ENCODE data around the gene TDRD9. TPM values are rescaled to one million over a fixed set of nuclear protein-coding genes. Genes with fewer than 3 reads are reported as not detected.

TDRD9 gene
- total RNA-seq, 1 experiment from 2014 or later: 0.07 TPM

DNA sequence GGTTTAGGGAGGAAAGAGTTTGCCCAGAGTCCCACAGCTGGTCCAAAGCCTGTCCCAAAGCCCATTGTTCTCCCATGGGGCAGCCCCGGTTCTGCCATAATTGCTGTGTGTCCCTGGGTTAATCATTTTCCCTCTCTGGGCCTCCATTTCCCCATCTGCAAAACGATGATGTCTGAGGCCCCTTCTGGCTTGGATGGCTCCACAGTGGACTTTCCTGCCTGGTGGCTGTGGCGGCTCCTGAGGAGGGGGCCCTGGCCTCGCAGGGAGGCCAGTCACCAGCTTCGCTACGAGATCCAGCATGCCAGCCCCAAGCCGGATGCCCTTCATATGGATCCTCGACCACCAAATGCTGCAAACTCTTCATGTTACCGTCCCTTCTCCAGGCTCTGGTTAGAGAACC, 43.4 kb upstream of the TDRD9 start:
- CTCF ChIA-PET: no interaction called here
- ATAC-seq: no peak
- Histone ChIP-seq H3K79me2 (ENCODE audit: low read length) (no peaks in the 10 kb centered on the region), H3K27me3 (ENCODE audit: low read length) (no peaks in the 10 kb centered on the region), H3K9me3 (ENCODE audit: low read length) (no peaks in the 10 kb centered on the region), H3K4me2 (ENCODE audit: low read length) (no peak overlapping the region), H3K27ac (ENCODE audit: low read length) (no peak overlapping the region), H3F3A (ENCODE audit: low read length, unreplicated experiment) (no peaks in the 10 kb centered on the region), H2AFZ (ENCODE audit: low read length) (no peak overlapping the region), H3K4me1 (ENCODE audit: insufficient read depth, low read length) (peaks cover 13% of the 10 kb centered on the region), H4K20me1 (ENCODE audit: low read length) (no peaks in the 10 kb centered on the region), H3K36me3 (ENCODE audit: low read depth, low read length) (no peaks in the 10 kb centered on the region), H3K9ac (ENCODE audit: low read length) (no peak overlapping the region), H3K9me2 (replicated peaks; ENCODE audit: low read length) (no peaks in the 10 kb centered on the region), H3K4me3 (ENCODE audit: low read length) (no peak overlapping the region)
- TF ChIP-seq, protein P1, sequence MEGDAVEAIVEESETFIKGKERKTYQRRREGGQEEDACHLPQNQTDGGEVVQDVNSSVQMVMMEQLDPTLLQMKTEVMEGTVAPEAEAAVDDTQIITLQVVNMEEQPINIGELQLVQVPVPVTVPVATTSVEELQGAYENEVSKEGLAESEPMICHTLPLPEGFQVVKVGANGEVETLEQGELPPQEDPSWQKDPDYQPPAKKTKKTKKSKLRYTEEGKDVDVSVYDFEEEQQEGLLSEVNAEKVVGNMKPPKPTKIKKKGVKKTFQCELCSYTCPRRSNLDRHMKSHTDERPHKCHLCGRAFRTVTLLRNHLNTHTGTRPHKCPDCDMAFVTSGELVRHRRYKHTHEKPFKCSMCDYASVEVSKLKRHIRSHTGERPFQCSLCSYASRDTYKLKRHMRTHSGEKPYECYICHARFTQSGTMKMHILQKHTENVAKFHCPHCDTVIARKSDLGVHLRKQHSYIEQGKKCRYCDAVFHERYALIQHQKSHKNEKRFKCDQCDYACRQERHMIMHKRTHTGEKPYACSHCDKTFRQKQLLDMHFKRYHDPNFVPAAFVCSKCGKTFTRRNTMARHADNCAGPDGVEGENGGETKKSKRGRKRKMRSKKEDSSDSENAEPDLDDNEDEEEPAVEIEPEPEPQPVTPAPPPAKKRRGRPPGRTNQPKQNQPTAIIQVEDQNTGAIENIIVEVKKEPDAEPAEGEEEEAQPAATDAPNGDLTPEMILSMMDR (conservative IDR thresholded peaks at IDR 0.05; ENCODE audit: low read depth, low read length): no peak
- TF ChIP-seq EZH2phosphoT487 (IDR thresholded peaks at IDR 0.05; ENCODE audit: borderline replicate concordance, low read length): no peak
- no peak for TF ChIP-seq EZH2 (IDR thresholded peaks at IDR 0.05; ENCODE audit: low read length, unreplicated experiment)
- POLR2A ChIA-PET (ENCODE audit: unreplicated experiment): interaction anchor here (0.6 kb wide), 1 partner anchor 369 kb away, joined by 3 read pairs; no protein-coding TSS in a partner anchor
- BruUV-seq (replicated peaks): no TSS peak
- DNase-seq: no peak
- intact Hi-C loops (cut with micrococcal nuclease): no loop called here

DNA sequence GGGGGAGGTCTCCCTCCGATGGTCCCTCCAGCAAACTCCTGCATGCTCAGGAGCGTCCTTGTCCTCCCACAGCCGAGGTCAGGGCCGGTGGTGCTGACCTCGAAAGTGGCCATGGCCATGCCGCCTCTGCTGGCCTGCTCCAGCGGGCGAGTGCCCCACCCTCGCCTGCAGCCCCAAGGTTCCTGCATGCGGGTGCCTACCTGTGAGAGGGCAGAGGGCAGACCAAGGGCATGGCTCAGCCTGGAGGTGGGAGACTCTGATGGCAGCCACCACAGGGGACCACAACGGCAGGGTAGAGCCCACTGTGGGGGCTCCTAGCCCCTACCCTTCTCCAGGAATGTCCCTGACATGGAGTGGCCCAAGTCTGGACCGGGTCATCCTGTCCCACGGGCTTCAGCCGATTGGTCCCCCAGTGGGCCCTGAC, 42.7 kb upstream of the TDRD9 start:
- ChIA-PET CTCF (no interaction called here), POLR2A (ENCODE audit: unreplicated experiment) (no interaction called here)
- H3K4me3 ChIP-seq (ENCODE audit: low read length): no peak overlapping the region
- H3K79me2 ChIP-seq (ENCODE audit: low read length): no peaks in the 10 kb centered on the region
- BruUV-seq (replicated peaks): no TSS peak
- no peak overlapping the region for H2AFZ ChIP-seq (ENCODE audit: low read length)
- H3K27me3 ChIP-seq (ENCODE audit: low read length): no peaks in the 10 kb centered on the region
- H3K4me2 ChIP-seq (ENCODE audit: low read length): no peak overlapping the region
- H3K9me3 ChIP-seq (ENCODE audit: low read length): no peaks in the 10 kb centered on the region
- peaks cover 7% of the 10 kb centered on the region for H3K4me1 ChIP-seq (ENCODE audit: insufficient read depth, low read length)
- H3K9me2 ChIP-seq (replicated peaks; ENCODE audit: low read length): no peaks in the 10 kb centered on the region
- H4K20me1 ChIP-seq (ENCODE audit: low read length): no peaks in the 10 kb centered on the region
- no peaks in the 10 kb centered on the region for H3K36me3 ChIP-seq (ENCODE audit: low read depth, low read length)
- intact Hi-C loops (cut with micrococcal nuclease): no loop called here
- no peaks in the 10 kb centered on the region for H3F3A ChIP-seq (ENCODE audit: low read length, unreplicated experiment)
- DNase-seq (no peak), ATAC-seq (no peak)
- H3K27ac ChIP-seq (ENCODE audit: low read length): no peak overlapping the region
- no peak overlapping the region for H3K9ac ChIP-seq (ENCODE audit: low read length)
- TF ChIP-seq, protein P1 (conservative IDR thresholded peaks at IDR 0.05; ENCODE audit: low read depth, low read length): no peak
- no peak for TF ChIP-seq EZH2 (IDR thresholded peaks at IDR 0.05; ENCODE audit: low read length, unreplicated experiment)
- TF ChIP-seq EZH2phosphoT487 (IDR thresholded peaks at IDR 0.05; ENCODE audit: borderline replicate concordance, low read length): no peak

DNA sequence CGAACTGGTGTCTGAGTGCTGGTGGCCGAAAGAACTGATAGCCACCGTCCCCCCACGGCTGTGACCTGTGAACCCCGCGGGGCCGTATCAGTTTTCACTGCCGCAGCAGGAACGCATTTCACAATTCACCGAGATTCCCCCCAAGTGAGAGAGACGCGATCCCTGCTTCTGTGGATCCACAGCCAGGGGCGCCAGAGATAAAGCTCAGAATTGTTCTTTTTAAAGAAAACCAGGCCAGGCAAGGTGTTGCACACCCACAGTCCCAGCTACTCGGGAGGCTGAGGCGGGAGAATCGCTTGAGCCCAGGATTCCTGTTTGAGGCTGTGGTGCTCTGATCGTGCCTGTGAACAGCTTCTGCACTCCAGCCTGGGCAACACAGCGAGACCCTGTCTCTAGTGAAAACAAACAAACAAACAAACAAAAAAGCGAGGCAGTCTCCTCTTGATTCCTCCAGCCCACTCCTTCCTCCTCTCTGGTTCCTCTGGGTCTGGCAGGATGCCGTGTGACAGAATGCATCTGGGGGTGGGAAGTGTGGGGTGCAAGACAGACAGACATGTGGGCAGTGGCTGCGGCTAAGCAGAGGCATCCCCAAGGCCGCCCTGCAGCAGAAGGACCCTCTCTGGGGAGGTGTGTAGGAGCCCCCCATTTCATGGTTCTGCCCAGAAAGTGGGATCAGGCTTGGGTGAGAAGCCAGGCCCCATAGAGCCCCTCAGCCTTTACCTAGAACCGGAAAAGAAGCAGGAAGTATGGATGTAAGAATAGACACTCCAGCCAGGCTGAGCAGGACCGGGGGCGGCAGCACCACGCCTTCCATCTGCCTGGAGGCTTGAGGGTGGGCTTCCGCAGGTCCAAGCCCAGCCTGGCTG, 41.7 kb upstream of the TDRD9 start:
- Histone ChIP-seq H3K36me3 (ENCODE audit: low read depth, low read length) (no peaks in the 10 kb centered on the region), H3K4me3 (ENCODE audit: low read length) (no peak overlapping the region), H3K9me3 (ENCODE audit: low read length) (no peaks in the 10 kb centered on the region), H3K27me3 (ENCODE audit: low read length) (no peaks in the 10 kb centered on the region), H3K9me2 (replicated peaks; ENCODE audit: low read length) (no peaks in the 10 kb centered on the region), H2AFZ (ENCODE audit: low read length) (no peak overlapping the region), H3K4me1 (ENCODE audit: insufficient read depth, low read length) (0 out of 2 replicates have a peak, but pooled peaks cover 3% of the 10 kb centered on the region), H3K27ac (ENCODE audit: low read length) (no peak overlapping the region), H3K4me2 (ENCODE audit: low read length) (no peak overlapping the region), H3K9ac (ENCODE audit: low read length) (no peak overlapping the region), H3F3A (ENCODE audit: low read length, unreplicated experiment) (no peaks in the 10 kb centered on the region), H4K20me1 (ENCODE audit: low read length) (no peaks in the 10 kb centered on the region), H3K79me2 (ENCODE audit: low read length) (no peaks in the 10 kb centered on the region)
- no peak for ATAC-seq
- BruUV-seq (replicated peaks): no TSS peak
- CTCF ChIA-PET: no interaction called here
- DNase-seq: no peak
- POLR2A ChIA-PET (ENCODE audit: unreplicated experiment): no interaction called here
- intact Hi-C loops (cut with micrococcal nuclease): no loop called here
- no peak for TF ChIP-seq EZH2phosphoT487 (IDR thresholded peaks at IDR 0.05; ENCODE audit: borderline replicate concordance, low read length)
- TF ChIP-seq, protein P1 (conservative IDR thresholded peaks at IDR 0.05; ENCODE audit: low read depth, low read length): no peak
